ENCODE data around the gene SLC14A1. TPM values are rescaled to one million over a fixed set of nuclear protein-coding genes. Genes with fewer than 3 reads are reported as not detected.

SLC14A1 gene
- total RNA-seq, 3 donors from 2014 or later = 0.64 to 2.6 (median 2.3) TPM

GRCh38 chr18:45764000-45764686 lies 40.2 kb downstream of the SLC14A1 start:
- TF ChIP-seq CTCF (IDR thresholded peaks at IDR 0.05) (no peak), POLR2AphosphoS5 (IDR thresholded peaks at IDR 0.05) (no peak), POLR2A (IDR thresholded peaks at IDR 0.05) (no peak)
- Histone ChIP-seq H3K4me1 (no peaks in the 10 kb centered on the region), H3K36me3 (no peaks in the 10 kb centered on the region), H3K27ac (peak overlapping the region; percentile 46 to 55), H3K4me3 (no peak overlapping the region), H3K9me3 (no peaks in the 10 kb centered on the region), H3K27me3 (no peaks in the 10 kb centered on the region)
- no peak for DNase-seq (ENCODE audit: low spot score in 2 of 2)
- intact Hi-C loops (cut with DNase I; ENCODE audit: low total_unique reads) = no loop called here

- TF ChIP-seq POLR2A (IDR thresholded peaks at IDR 0.05) (no peak), POLR2AphosphoS5 (IDR thresholded peaks at IDR 0.05) (no peak), CTCF (IDR thresholded peaks at IDR 0.05) (no peak)
- no peaks in the 10 kb centered on the region for H3K9me3 ChIP-seq
- no peaks in the 10 kb centered on the region for H3K27me3 ChIP-seq
- no peaks in the 10 kb centered on the region for H3K36me3 ChIP-seq
- no peak for DNase-seq (ENCODE audit: low spot score in 2 of 2)
- H3K4me3 ChIP-seq = no peak overlapping the region
- no peak overlapping the region for H3K27ac ChIP-seq
- intact Hi-C loops (cut with DNase I; ENCODE audit: low total_unique reads) = no loop called here
- no peaks in the 10 kb centered on the region for H3K4me1 ChIP-seq
Measured at GRCh38 chr18:45765796-45766195, 41.8 kb downstream of the SLC14A1 start.

GRCh38 chr18:45771587-45772480 lies 47.9 kb downstream of the SLC14A1 start:
- H3K9me3 ChIP-seq = no peaks in the 10 kb centered on the region
- H3K4me1 ChIP-seq = no peaks in the 10 kb centered on the region
- no peak for DNase-seq (ENCODE audit: low spot score in 2 of 2)
- H3K27ac ChIP-seq = no peak overlapping the region
- no peak overlapping the region for H3K4me3 ChIP-seq
- H3K36me3 ChIP-seq = no peaks in the 10 kb centered on the region
- TF ChIP-seq CTCF (IDR thresholded peaks at IDR 0.05) (no peak), POLR2AphosphoS5 (IDR thresholded peaks at IDR 0.05) (no peak), POLR2A (IDR thresholded peaks at IDR 0.05) (no peak)
- intact Hi-C loops (cut with DNase I; ENCODE audit: low total_unique reads) = no loop called here
- H3K27me3 ChIP-seq = no peaks in the 10 kb centered on the region

GRCh38 chr18:45774065-45774521 lies 50.1 kb downstream of the SLC14A1 start:
- DNase-seq (ENCODE audit: low spot score in 2 of 2) = peak in 1 of 2 donors; percentile 33
- no peak for TF ChIP-seq POLR2A (IDR thresholded peaks at IDR 0.05)
- TF ChIP-seq POLR2AphosphoS5 (IDR thresholded peaks at IDR 0.05) = no peak
- no peak for TF ChIP-seq CTCF (IDR thresholded peaks at IDR 0.05)
- Histone ChIP-seq H3K4me3 (no peak overlapping the region), H3K9me3 (no peaks in the 10 kb centered on the region), H3K36me3 (no peaks in the 10 kb centered on the region), H3K27me3 (no peaks in the 10 kb centered on the region), H3K27ac (peak overlapping the region in 1 of 2 donors; percentile 79), H3K4me1 (no peaks in the 10 kb centered on the region)
- intact Hi-C loops (cut with DNase I; ENCODE audit: low total_unique reads) = no loop called here

- Histone ChIP-seq H3K27ac (peak overlapping the region; percentile 79 to 88), H3K9me3 (no peaks in the 10 kb centered on the region), H3K27me3 (no peaks in the 10 kb centered on the region), H3K4me3 (peak overlapping the region; percentile 65 to 82 (median 71)), H3K36me3 (no peaks in the 10 kb centered on the region), H3K4me1 (no peaks in the 10 kb centered on the region)
- DNase-seq (ENCODE audit: low spot score in 2 of 2) = peak; percentile 41 to 78
- TF ChIP-seq POLR2A (IDR thresholded peaks at IDR 0.05) = peak; percentile 41
- peak in 2 of 3 donors; percentile 55 to 66 for TF ChIP-seq POLR2AphosphoS5 (IDR thresholded peaks at IDR 0.05)
- TF ChIP-seq CTCF (IDR thresholded peaks at IDR 0.05) = no peak
- intact Hi-C loops (cut with DNase I; ENCODE audit: low total_unique reads) = no loop called here
Measured at GRCh38 chr18:45775241-45775676, 51.3 kb downstream of the SLC14A1 start.

All from breast epithelium (tissue), 4 donors.